GM20431 (cell line): ENCODE results near the gene USP25.
"Not testable (repeated sequence)": the region's sequence is repeated elsewhere in the genome, so short reads cannot be mapped to it uniquely, and the experiment has no call there.

Experiments used
- in situ Hi-C: fragments of 300-500 bp; cut with MseI, MboI; formaldehyde crosslinking; loops from one replicate; pipeline ENCODE4 v1.15.0; 2020; ENCODE audit warnings: low sequenced_read_pairs; ENCODE audit not compliant: unreplicated experiment

Gene USP25

DNA sequence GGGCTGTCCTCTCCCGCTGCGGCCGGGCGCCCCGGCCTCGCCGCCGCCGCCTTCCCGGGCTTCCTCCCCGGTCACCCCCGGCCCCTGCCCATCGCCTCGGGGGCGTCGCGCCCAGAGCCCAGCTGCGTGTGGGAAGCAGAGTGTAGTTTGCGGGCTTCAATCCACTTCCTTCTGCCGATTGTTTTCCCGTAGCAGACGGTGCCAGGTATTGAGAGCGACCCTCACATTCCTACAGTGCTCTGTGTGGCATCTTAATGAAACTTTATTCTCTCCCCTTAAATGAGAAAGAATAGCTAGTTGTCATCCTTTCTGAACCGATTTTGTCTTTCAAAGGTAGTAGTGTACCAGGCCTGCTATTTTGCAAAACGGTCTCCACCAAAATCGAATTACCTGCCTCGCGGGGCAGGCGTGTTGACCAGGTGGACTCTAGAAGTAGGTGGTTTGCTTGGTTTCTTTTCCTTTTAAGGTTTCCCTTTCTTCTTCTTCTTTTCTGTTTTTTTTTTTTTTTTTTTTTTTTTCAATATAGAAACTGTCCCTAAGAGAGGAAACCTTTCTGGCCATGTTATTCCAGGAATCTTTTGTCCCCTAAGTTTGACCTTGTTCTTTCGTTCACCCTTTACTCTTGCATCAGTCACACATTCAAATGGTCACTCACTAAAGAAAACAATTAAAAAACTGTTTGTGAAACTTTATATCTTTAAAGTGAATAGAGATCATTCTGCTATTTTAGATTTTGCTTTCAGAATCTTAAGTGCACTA is 881 bp downstream of the USP25 start:
- in situ Hi-C loops = no loop called here

DNA sequence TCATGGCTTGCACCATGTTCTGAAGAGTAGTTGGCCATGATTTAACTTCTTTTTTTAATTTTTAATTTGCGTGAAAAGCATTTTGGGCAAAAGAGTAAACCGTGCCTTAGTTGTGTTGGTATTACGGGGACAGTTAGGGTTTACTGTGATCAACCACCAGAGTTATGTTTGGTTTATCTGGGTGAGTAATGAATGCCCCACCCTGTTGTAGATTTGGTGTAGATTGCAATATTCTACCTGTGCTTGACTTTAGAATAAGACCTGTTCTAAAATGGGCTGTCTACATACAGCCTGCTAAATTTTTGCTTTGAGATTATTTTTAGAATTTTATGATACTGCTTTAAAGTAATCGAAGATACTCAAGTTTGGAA is 1.4 kb downstream of the USP25 start:
- in situ Hi-C loops = no loop called here

DNA sequence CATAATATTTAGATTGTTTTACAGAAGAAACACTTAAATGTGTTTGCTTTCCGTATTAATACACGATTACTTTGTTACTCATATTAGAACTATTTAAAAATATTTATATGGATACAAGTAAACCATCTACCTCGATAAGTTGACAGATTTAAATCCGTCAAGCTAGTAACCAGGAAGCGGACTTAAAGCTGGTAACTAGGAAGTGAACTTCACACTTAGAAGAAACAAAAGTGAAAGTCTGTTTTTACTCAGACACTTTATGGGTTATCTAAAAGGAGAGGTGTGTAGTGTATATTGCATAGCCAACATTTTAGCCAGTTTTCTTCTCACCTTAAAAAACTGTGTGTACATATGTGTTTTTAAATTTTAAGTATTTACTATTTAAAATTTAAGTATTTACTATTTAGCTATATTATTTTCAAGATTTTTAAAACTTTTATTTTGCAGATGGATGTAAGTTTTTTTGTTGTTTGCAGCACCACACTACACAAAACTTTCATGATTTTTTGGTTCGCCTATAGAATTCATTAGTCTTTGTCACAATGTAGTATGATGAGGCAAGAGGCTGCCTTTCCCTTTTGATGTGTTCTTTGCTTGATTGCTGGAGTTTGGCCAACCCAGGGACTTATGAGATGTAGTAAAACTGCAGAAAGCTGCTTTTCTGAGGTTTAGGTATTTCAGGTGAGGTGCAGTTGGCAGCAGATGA is 2.7 kb downstream of the USP25 start:
- in situ Hi-C loops = no loop called here

DNA sequence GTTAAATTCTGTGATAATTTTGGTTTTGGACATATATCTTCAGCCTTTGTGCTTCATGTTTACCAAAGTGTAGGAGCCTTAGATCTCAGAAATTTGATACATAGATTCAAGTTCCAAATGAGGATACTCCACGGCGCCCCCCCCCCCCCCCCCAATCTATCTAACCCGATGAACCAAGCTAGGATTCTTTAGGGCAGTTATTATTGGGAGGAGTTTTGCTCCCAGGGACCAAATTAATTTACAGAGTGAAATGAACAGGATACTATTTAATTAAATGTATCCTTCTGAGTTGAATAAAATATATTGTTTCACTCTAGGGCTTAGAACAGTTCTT is 3.2 kb downstream of the USP25 start:
- in situ Hi-C loops = no loop called here

DNA sequence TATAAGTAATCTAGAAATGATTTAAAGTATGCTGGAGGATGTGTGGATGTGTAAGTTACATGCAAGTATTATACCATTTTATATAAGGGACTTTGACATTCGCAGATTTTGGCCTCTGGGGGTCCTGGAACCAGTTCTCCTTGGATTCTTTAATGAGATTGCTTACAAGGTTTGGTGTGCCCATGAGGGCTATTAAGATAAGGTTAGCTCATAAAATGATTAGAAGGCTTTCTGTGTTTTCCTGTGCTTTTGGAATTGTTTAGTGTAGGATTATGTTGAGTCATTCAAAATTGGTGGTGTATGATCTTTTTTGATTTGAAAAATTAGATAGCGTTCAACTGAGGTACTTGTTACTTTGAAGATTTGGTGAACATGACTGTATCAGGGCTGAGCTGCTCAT is 5.6 kb downstream of the USP25 start:
- in situ Hi-C loops = no loop called here

DNA sequence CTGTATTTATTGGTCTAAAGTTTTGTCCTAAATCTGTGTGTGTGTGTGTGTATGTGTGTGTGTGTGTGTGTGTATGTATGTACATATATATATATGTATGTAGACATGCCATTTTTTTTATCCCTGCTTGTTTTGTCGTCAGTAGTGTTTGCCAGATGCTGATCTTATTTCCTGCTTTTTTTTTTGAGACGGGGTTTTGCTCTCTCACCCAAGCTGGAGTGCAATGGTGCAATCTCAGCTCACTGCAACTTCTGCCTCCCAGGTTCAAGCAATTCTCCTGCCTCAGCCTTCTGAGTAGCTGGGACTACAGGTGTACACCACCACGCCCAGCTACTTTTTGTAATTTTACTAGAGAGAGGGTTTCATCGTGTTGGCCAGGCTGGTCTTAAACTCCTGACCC is 6.1 kb downstream of the USP25 start:
- in situ Hi-C loops = not testable (repeated sequence)

DNA sequence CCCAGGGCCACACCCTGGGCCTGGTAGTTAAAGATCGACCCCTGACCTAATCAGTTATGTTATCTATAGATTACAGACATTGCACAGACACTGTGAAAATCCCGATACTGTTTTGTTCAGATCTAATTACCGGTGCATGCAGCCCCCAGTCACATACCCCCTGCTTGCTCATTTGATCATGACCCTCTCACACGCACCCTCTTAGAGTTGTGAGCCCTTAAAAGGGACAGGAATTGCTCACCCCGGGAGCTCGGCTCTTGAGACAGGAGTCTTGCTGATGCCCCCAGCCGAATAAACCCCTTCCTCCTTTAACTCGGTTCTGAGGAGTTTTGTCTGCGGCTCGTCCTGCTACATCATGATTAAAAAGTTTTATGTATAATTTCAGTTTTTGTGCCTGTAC is 9.0 kb downstream of the USP25 start:
- in situ Hi-C loops = not testable (repeated sequence)

DNA sequence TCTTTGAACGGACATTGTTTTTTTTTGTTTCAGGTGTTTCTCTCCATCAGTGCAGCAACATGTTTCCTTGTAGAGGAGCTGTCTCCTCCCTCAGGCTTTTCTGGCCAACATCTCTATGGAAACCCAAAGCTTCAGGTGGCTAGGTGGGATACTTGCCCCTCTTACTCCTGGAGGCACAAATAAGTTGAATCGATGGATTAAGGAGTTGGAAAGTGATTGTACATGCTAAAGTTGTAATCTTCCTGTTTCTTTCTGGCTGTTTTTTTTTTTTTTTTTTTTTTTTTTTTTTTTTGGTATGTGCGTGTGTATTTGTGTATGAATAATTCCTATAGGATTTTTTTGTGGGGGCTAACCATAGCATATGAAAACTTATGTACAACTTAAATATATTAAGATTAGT is 10.6 kb downstream of the USP25 start:
- in situ Hi-C loops = no loop called here

DNA sequence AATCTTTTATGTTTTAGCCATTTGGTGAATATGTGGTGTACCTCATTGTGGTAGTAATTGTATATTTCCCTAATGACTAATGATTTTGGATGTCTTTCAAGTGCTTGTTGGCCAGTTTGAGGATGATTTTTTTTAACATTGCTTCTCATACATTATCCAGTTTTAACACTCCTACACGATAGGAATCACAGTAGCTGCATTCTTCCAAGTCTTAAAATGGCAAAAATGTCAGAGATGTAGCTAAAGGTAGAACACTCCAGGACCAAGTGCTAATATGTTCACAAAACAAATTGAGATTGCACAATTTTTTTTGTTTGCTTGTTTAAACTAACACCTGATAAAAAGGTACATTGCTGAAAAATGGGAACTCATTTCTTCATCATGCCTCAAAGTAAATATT is 11.7 kb downstream of the USP25 start:
- in situ Hi-C loops = no loop called here

DNA sequence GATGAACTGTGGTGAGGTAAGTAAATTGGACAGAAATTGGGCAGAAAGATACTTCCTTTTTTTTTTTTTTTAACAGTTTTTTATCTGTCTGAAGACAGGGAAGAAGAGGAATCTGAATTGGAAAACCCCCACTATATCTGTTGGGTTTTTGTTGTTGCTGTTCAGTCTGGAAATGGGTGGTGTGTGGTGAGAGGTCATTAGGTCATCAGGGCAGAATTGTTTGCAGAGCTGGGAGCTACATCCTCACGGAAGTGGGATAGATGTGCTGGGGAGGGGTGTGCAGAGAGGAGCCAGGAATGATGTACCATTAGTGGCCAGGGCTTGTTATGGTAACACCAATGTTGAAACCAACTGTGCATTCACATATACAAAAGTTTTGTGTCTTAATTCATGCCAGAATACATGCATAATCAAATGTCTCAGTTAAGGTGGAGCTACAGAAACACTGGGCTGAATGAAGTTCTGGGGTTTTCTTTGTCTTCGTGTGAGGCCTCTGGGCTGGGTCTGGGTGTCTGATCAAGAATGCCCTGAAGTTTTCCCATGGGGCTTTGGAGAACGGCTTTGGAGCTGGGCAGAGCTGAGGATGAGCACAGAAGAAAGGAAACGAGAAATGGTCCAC is 12.4 kb downstream of the USP25 start:
- in situ Hi-C loops = no loop called here

DNA sequence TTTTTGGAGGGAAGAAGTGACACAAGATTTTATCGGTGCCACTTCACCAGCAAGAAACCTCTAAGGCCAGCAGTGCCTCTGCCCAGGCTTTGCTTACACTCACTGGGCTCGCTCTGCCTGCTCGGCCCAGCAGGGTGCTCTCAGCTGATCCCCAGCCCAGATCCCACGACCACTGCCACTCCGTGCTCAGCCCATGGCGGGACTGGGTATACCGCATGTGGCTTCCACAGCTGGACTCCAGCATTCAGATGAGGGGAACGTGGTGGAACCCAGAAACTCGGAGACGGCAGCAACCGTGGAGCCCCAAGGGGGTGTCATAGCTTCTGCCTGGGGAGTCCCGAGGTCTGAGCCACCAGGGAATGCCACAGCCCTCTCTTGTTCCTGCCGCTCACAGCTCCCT is 12.9 kb downstream of the USP25 start:
- in situ Hi-C loops = no loop called here

DNA sequence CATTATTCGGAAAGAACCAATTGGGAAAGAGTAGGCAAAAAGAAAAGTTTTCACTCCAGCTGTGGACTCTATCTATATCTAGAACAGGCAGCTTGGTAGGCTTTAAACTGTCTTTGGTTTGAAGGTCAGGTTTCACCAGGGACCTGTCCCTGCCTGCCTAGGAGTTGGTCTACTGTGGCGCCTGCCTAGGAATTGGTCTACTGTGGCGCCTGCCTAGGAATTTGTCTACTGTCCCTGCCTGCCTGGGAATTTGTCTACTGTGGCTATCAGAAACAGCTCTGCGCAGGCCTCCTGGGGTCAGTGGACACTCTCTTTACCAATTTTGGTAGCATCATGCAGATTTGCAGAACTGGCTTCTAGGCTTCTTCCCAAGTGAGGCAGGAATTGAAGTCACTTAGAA is 13.8 kb downstream of the USP25 start:
- in situ Hi-C loops = no loop called here

DNA sequence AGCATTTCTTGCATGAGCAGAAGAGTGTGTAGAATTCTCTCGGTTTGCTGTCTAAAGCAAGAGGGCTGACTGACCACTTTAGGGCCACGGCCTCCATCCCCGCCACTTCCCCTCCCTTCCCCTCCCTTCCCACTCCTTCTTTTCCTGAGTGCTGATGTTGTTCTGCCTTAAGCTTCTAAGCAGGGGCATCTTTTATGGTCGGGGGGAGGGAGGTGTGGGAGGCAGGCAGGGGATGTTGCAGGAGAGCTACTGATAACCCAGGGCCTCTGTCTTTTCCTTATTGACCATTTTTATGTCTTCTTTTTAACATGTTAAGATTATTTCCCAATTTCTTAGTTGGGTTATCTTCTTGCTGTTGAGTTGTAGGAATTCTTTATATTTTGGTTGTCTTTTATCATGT is 15.1 kb downstream of the USP25 start:
- in situ Hi-C loops = no loop called here

DNA sequence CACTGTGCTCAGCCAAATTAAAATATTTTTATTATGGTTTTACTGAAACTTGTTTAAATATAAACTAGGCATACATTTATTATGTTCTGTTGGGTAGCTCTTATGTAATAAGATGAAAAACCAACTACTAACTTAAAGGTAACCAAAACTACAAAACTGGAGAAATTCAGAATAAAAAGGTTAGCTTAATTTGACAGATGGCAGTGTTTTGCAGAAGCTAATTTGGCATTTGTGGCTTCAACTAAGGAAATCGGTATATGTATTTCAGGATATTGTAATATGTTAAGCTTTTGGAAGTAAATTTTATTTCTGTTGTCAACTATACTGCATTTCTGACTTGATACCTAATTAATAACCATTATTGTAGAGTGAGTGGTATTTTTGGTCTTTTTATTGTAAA is 18.8 kb downstream of the USP25 start:
- in situ Hi-C loops = no loop called here

DNA sequence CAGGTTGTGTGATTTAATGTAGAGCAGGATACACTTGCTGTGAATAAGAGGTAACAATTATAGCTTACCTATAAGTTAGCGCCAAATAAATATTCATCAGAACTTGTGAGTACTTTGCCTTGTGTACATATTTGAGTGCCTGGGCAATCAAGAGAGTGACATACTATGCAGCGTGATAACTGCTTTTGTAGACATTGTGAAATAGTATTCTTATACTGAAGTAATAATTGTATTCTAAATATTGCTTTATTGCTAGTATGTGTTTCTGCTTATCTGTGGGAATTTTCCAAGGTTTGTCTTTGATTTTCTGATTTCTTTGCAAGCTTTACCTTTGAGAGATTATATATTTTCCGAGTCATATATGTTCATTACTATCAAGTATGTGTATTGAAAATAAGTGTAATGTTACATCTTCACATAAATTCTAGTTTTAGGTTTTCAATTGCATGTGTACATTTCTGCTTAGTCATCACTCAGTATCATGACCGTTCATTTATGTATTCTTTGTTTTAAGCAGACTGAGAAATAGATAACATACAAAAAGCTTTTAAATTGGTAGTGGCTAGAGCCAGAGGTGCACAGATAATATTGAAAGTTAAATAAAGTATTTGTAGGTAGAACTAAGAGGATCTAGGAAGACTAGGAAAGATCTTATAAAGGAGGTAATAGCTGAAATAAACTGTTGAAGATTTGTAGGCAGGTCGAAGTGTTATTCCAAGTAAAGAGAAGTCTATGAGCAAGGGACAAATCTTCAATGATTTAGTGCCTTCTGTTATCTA is 19.5 kb downstream of the USP25 start:
- in situ Hi-C loops = no loop called here

DNA sequence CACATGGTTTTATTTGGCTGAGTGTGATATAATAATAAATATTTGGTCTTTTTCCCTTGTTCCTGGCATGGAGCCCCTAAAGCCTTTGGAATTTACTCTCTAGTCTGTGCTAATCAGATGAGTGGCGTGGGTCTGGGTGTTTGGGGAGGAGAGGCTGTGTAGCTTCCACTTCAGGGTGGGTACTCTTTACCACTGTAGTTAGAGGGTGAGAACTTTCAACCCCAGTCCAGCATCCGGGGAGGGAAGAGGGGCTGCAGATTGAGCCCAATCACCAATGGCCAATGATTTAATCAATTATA is 20.0 kb downstream of the USP25 start:
- in situ Hi-C loops = no loop called here

DNA sequence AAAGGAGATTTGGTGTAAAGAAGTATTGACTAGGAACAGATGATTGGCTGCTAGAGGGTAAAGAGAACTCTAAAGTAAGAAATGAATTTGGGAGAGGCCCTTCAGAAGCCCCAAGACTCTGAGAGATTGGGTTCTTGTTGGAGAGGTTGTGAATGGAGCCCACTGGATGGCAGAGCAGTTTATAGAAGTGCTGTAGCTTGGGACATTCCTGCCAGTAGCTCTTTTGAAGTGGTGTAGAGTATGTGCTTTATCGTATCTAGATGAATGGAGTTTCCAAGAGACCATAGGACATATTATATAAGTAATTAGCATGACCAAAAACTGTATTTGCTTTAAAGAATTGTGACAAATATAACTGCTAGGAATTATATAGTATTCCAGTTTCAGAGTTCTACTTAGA is 21.3 kb downstream of the USP25 start:
- in situ Hi-C loops = no loop called here

DNA sequence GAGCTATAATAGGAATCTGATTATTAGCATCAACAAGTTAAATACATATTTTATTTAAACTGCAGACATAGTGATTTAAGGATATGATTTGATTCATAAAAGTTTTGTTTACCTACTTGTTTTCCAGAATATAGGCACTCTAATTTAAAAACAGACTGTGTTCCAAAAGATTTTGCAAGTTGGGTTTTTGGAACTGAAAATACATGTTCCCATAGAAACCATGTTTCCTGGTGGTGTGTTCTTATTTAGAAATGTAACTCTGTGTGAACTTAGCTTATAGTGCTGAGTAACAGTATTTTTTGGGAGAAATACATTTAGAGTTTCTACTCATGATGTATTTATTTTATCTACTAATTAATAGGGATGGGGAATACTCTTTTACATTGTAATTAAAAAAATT is 21.8 kb downstream of the USP25 start:
- in situ Hi-C loops = no loop called here

DNA sequence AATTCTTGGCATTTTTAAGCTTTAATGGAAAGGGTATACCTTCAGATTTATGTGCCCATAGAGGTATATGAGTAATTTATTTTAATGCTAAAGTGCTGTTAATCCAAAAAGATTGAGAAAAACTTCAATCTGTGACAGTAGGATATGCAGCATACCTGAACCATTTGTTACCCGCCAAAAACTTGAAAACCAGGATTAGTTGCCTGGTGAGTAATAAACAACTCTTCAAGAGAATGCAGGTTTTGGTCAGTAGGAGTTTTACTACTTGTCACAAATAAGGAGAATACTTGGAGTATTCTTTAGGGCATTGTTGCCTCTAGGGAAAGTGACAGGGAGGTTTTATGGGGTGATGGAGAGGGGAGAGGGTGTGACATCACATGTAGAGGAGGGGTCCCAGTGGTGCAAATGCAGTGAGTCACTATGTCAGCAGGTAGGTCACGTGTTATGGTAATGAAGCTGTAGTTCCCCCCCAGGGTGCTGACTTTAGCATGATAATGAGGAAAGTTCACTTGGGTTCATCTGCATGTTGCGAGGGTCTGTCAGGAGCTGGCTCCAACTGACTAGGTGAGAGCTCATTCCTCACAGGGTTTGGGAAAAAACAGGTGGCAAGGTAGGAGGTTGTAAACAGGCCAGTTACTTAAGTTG is 23.1 kb downstream of the USP25 start:
- in situ Hi-C loops = no loop called here

DNA sequence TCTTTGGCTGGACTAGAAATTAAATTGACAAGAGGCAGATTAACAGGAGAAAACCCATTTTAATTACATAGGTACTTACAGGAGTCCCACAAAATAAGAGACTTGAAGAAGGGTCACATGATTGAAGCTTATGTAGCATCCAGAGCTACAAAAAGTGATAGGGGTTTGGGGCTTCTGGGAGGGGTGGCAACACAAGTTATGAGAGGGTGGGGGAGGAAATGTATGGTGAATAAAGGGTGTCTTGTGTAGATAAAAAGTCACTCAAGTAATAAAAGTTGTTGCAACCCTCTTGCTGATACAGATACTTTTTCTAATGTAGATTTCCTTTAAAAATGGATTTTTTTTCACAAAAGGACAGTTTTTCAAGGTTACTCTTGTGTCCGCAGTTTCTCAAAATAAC is 24.0 kb downstream of the USP25 start:
- in situ Hi-C loops = no loop called here

DNA sequence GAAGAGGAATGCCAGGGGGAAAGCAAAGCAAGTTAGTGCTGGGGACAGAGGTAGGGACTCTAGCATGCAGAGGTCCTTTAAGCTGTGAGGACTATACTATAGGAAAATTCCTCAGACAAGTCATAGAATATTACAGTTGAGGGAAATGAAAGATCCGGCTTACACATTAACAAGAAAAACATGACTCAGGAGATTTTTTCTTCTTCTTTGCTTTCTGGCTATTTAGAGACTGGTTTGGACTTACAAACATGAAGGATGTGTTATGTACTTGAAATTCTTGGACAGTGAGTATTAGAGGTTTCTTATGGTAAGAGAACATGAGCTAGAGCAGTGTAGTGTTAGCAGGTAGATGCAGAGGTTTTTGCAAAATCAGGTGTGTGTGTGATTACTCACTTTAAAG is 24.9 kb downstream of the USP25 start:
- in situ Hi-C loops = no loop called here
